Measurements from ENCODE around the gene PTPRK. TPM values are rescaled to one million over a fixed set of nuclear protein-coding genes. Genes with fewer than 3 reads are reported as not detected.

PTPRK gene
- total and polyA plus RNA-seq, 2 of the 8 experiments (the other 6 are each of a cell fraction or from before 2014, with no cell fraction given): 11.4 to 47.3 TPM

- no peaks in the 10 kb centered on the region for H4K20me1 ChIP-seq (replicated peaks in 1 of 2; ENCODE audit: control insufficient read depth in 1 of 2, insufficient read depth in 2 of 2, low read length in 2 of 2)
- H4K8ac ChIP-seq (ENCODE audit: extremely low read depth, insufficient read depth, low read length): no peak overlapping the region
- no peaks in the 10 kb centered on the region for H3K4me1 ChIP-seq (replicated peaks in 1 of 4; ENCODE audit: control insufficient read depth in 3 of 4, insufficient read depth in 4 of 4, low read length in 3 of 4)
- DNase-seq (ENCODE audit: low read depth in 1 of 2, low spot score in 2 of 2) (no peak), FAIRE-seq (no peak)
- no peak overlapping the region for H2BK20ac ChIP-seq (ENCODE audit: low read length)
- H3K18ac ChIP-seq (ENCODE audit: extremely low read depth, low read length): no peak overlapping the region
- no peak overlapping the region for H2BK12ac ChIP-seq (ENCODE audit: low read depth, low read length)
- CTCF ChIA-PET (ENCODE audit: partially characterized antibody): interaction anchor here (0.7 kb wide), 1 partner anchor 54 kb away, joined by 3 read pairs; no protein-coding TSS in a partner anchor
- H3K79me1 ChIP-seq (ENCODE audit: low read depth, low read length): no peaks in the 10 kb centered on the region
- peaks cover 0 to 1% (median 0%) of the 10 kb centered on the region in 4 experiments; a peak in 2 of 7 replicates for H3K27me3 ChIP-seq (replicated peaks in 1 of 4; ENCODE audit: control insufficient read depth in 3 of 4, extremely low read depth in 1 of 4, insufficient read depth in 3 of 4, low read length in 3 of 4)
- H3K9me3 ChIP-seq (ENCODE audit: insufficient read depth in 2 of 2, low read depth in 1 of 2, low read length in 1 of 2): no peaks in the 10 kb centered on the region
- H3K23me2 ChIP-seq (ENCODE audit: low read depth, low read length): no peaks in the 10 kb centered on the region
- no peak overlapping the region for H3K4me3 ChIP-seq (ENCODE audit: extremely low read depth in 1 of 4, insufficient read depth in 2 of 4, low read depth in 3 of 4, low read length in 4 of 4)
- H3K79me2 ChIP-seq (ENCODE audit: control insufficient read depth in 1 of 2, insufficient read depth in 2 of 2, low read length in 2 of 2): no peaks in the 10 kb centered on the region
- no peak overlapping the region for H3K27ac ChIP-seq (ENCODE audit: low read depth, low read length)
- H3K4me2 ChIP-seq (ENCODE audit: insufficient read depth in 1 of 2, low read depth in 2 of 2, low read length in 2 of 2): no peak overlapping the region
- H3K14ac ChIP-seq (ENCODE audit: insufficient read length): no peak overlapping the region
- WGBS, 2 experiments (ENCODE audit: extremely low coverage in 1 of 2, insufficient coverage in 1 of 2, insufficient read length in 1 of 2, insufficient replicate concordance in 2 of 2, low coverage in 1 of 2, low lambda C conversion rate in 2 of 2, missing lambda C conversion rate in 1 of 2): 96% methylated on average over 3 of the region's 3 CpGs; no CpG with 5 or more reads in 1 of the 2 experiments
- no peak overlapping the region for H2AFZ ChIP-seq (ENCODE audit: low read length)
- no peak overlapping the region for H3K4ac ChIP-seq (replicated peaks; ENCODE audit: insufficient read length, low read depth, low read length)
- H3K23ac ChIP-seq (ENCODE audit: insufficient read length): no peak overlapping the region
- no peak overlapping the region for H2AK5ac ChIP-seq (ENCODE audit: low read depth, low read length)
- no peak overlapping the region for H4K91ac ChIP-seq (replicated peaks; ENCODE audit: insufficient read length, low read length)
- no peak overlapping the region for H3K9ac ChIP-seq (replicated peaks in 1 of 4; ENCODE audit: extremely low read depth in 1 of 4, low read depth in 3 of 4, low read length in 3 of 4)
- no peak overlapping the region for H2BK15ac ChIP-seq (ENCODE audit: low read length)
- no peak overlapping the region for H2BK5ac ChIP-seq (ENCODE audit: low read depth, low read length)
- POLR2A ChIA-PET (ENCODE audit: partially characterized antibody): no interaction called here
- no peak overlapping the region for H3K56ac ChIP-seq (replicated peaks; ENCODE audit: insufficient read length, low read depth, low read length)
- H4K5ac ChIP-seq (ENCODE audit: insufficient read length, low read depth, low read length): no peak overlapping the region
- H3K36me3 ChIP-seq (ENCODE audit: control insufficient read depth in 2 of 4, insufficient read depth in 4 of 4, low read length in 3 of 4): no peaks in the 10 kb centered on the region
- H2BK120ac ChIP-seq (replicated peaks; ENCODE audit: low read depth, low read length): no peak overlapping the region
- TF ChIP-seq KDM1A (IDR thresholded peaks at IDR 0.05; ENCODE audit: borderline replicate concordance, low read length) (no peak), TBP (IDR thresholded peaks at IDR 0.05; ENCODE audit: low read depth, low read length) (no peak), SRF (IDR thresholded peaks at IDR 0.05; ENCODE audit: low read depth, low read length) (no peak), ZNF274 (IDR thresholded peaks at IDR 0.05; ENCODE audit: borderline replicate concordance, extremely low read depth, low read length) (no peak), SP4 (IDR thresholded peaks at IDR 0.05; ENCODE audit: low read length) (no peak), EGR1 (IDR thresholded peaks at IDR 0.05; ENCODE audit: borderline replicate concordance, low read depth, low read length) (no peak), GTF2F1 (IDR thresholded peaks at IDR 0.05; ENCODE audit: borderline replicate concordance, low read depth, low read length) (no peak), CEBPB (IDR thresholded peaks at IDR 0.05; ENCODE audit: low read depth, low read length) (no peak), MAFK (IDR thresholded peaks at IDR 0.05; ENCODE audit: low read depth, low read length) (no peak), E2F6 (IDR thresholded peaks at IDR 0.05) (no peak), YY1 (IDR thresholded peaks at IDR 0.05; ENCODE audit: low read depth, low read length) (no peak), TCF12 (IDR thresholded peaks at IDR 0.05; ENCODE audit: low read depth, low read length) (no peak), BCL11A (IDR thresholded peaks at IDR 0.05; ENCODE audit: low read depth in 2 of 2, low read length in 2 of 2) (no peak), EZH2 (IDR thresholded peaks at IDR 0.05; ENCODE audit: low read depth, low read length, severe bottlenecking) (no peak), RNF2 (IDR thresholded peaks at IDR 0.05; ENCODE audit: borderline replicate concordance, low read depth, low read length, missing control alignments, poor library complexity, severe bottlenecking) (no peak)
These were observed 571.1 kb downstream of the PTPRK start for GRCh38 chr6:127949251-127949650.
